HCT116 (cell line): ENCODE results near the gene TAF4.

Experiments used
- EGR1 ChIP-seq: IDR thresholded peaks from 2 replicates; pipeline ENCODE4 v1.6.1; 2012; ENCODE audit warnings: low read depth
- EZH2 ChIP-seq: fragments of 200-600 bp; sonication (generic); IDR thresholded peaks from 2 replicates; pipeline ENCODE4 v1.6.1; 2017; ENCODE audit warnings: antibody characterized with exemption, mixed run types
- EZH2phosphoT487 ChIP-seq: fragments of 200-600 bp; IDR thresholded peaks from 2 replicates; pipeline ENCODE4 v1.6.1; 2018; ENCODE audit warnings: antibody characterized with exemption, borderline replicate concordance
- POLR2A ChIP-seq: IDR thresholded peaks from 2 replicates; pipeline ENCODE4 v1.7.0; 2011; ENCODE audit warnings: borderline replicate concordance; ENCODE audit not compliant: insufficient read depth, insufficient read length; ENCODE audit errors: extremely low read depth
- POLR2AphosphoS5 ChIP-seq: IDR thresholded peaks from 2 replicates; pipeline ENCODE4 v1.6.1; 2011; ENCODE audit warnings: mild to moderate bottlenecking, low read depth, low read length, moderate library complexity
- RAD21 ChIP-seq: IDR thresholded peaks from 2 replicates; pipeline ENCODE4 v1.6.1; 2012; ENCODE audit warnings: low read depth, mild to moderate bottlenecking
- SP1 ChIP-seq: IDR thresholded peaks from 2 replicates; pipeline ENCODE4 v1.6.1; 2012; ENCODE audit warnings: low read depth
- TCF7L2 ChIP-seq: IDR thresholded peaks from 2 replicates; pipeline ENCODE4 v1.7.0; 2011; ENCODE audit warnings: borderline replicate concordance, inconsistent platforms; ENCODE audit not compliant: insufficient read depth, insufficient read length; ENCODE audit errors: extremely low read depth
- ZNF274 ChIP-seq: fragments of 200-500 bp; sonication (Bioruptor generic); IDR thresholded peaks from 2 replicates; pipeline ENCODE4 v1.6.1; 2014; ENCODE audit warnings: mild to moderate bottlenecking, low read depth, low read length, inconsistent platforms
- TF ChIP-seq, protein P1 (sequence below), 3 experiments: fragments of 200-600 bp in 1 of 3; sonication (generic) in 1 of 3; IDR thresholded peaks in 2 of 3; conservative IDR thresholded peaks in 1 of 3; 2 replicates each; pipeline ENCODE4 v1.5.1; 2012 to 2017; ENCODE audit warnings: low read depth in 2 of 3, low read length in 2 of 3, antibody characterized with exemption in 1 of 3, borderline replicate concordance in 1 of 3, control low read depth in 1 of 3, mild to moderate bottlenecking in 1 of 3, mixed read lengths in 1 of 3, mixed run types in 1 of 3, moderate library complexity in 1 of 3; ENCODE audit not compliant: insufficient read depth in 1 of 3
- TF ChIP-seq, protein P2 (sequence below): IDR thresholded peaks from 2 replicates; pipeline ENCODE4 v1.6.1; 2012; ENCODE audit warnings: low read depth
- TF ChIP-seq, protein P3 (sequence below): IDR thresholded peaks from 2 replicates; pipeline ENCODE4 v1.6.1; 2012
- TF ChIP-seq, protein P4 (sequence below): IDR thresholded peaks from 2 replicates; pipeline ENCODE4 v1.6.1; 2012

DNA sequence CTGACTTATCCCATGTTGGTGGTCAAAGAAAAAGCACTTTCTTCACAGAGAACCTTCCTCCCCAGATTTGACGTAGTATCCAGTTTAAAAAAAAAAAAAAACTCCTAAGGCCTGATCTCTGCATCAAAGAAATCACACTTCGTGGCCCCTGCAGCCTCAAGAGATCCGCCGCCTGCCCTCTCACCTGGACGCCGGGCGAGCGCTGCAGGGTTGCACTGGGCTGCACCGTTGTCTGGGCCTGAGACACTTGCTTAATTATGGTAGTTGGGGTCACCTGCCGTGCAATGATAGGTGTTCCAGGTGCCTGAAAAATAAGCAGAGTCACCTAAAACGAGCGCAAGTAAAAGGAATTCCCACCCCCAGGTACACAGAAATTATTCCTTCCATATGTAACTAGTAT, 53.0 kb downstream of the TAF4 start:
- TF ChIP-seq, protein P1, sequence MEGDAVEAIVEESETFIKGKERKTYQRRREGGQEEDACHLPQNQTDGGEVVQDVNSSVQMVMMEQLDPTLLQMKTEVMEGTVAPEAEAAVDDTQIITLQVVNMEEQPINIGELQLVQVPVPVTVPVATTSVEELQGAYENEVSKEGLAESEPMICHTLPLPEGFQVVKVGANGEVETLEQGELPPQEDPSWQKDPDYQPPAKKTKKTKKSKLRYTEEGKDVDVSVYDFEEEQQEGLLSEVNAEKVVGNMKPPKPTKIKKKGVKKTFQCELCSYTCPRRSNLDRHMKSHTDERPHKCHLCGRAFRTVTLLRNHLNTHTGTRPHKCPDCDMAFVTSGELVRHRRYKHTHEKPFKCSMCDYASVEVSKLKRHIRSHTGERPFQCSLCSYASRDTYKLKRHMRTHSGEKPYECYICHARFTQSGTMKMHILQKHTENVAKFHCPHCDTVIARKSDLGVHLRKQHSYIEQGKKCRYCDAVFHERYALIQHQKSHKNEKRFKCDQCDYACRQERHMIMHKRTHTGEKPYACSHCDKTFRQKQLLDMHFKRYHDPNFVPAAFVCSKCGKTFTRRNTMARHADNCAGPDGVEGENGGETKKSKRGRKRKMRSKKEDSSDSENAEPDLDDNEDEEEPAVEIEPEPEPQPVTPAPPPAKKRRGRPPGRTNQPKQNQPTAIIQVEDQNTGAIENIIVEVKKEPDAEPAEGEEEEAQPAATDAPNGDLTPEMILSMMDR (IDR thresholded peaks at IDR 0.05 in 2 of 3, conservative IDR thresholded peaks at IDR 0.05 in 1 of 3; ENCODE audit: borderline replicate concordance in 1 of 3, insufficient read depth in 1 of 3, low read depth in 2 of 3, low read length in 2 of 3), result no peak
- TF ChIP-seq, protein P2, sequence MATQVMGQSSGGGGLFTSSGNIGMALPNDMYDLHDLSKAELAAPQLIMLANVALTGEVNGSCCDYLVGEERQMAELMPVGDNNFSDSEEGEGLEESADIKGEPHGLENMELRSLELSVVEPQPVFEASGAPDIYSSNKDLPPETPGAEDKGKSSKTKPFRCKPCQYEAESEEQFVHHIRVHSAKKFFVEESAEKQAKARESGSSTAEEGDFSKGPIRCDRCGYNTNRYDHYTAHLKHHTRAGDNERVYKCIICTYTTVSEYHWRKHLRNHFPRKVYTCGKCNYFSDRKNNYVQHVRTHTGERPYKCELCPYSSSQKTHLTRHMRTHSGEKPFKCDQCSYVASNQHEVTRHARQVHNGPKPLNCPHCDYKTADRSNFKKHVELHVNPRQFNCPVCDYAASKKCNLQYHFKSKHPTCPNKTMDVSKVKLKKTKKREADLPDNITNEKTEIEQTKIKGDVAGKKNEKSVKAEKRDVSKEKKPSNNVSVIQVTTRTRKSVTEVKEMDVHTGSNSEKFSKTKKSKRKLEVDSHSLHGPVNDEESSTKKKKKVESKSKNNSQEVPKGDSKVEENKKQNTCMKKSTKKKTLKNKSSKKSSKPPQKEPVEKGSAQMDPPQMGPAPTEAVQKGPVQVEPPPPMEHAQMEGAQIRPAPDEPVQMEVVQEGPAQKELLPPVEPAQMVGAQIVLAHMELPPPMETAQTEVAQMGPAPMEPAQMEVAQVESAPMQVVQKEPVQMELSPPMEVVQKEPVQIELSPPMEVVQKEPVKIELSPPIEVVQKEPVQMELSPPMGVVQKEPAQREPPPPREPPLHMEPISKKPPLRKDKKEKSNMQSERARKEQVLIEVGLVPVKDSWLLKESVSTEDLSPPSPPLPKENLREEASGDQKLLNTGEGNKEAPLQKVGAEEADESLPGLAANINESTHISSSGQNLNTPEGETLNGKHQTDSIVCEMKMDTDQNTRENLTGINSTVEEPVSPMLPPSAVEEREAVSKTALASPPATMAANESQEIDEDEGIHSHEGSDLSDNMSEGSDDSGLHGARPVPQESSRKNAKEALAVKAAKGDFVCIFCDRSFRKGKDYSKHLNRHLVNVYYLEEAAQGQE, result no peak
- TF ChIP-seq POLR2A (no peak), TCF7L2 (no peak), ZNF274 (no peak), EZH2 (no peak), EGR1 (no peak), POLR2AphosphoS5 (no peak), RAD21 (no peak), EZH2phosphoT487 (no peak), SP1 (no peak)
- TF ChIP-seq, protein P3, sequence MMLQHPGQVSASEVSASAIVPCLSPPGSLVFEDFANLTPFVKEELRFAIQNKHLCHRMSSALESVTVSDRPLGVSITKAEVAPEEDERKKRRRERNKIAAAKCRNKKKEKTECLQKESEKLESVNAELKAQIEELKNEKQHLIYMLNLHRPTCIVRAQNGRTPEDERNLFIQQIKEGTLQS, result no peak
- TF ChIP-seq, protein P4, sequence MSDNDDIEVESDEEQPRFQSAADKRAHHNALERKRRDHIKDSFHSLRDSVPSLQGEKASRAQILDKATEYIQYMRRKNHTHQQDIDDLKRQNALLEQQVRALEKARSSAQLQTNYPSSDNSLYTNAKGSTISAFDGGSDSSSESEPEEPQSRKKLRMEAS, result no peak
